Mesenchymal stem cell (in vitro differentiated cells and primary cell): ENCODE results near the gene PLEKHG4B.

Source experiments
- DNase-seq: peaks from one replicate; pipeline ENCODE4 v3.0.0-alpha.2; 2013
- H2AFZ ChIP-seq: one replicate; pipeline ENCODE4 v1.6.1; 2013; ENCODE audit warnings: low read depth, mild to moderate bottlenecking, control low read depth, inconsistent platforms, low read length, moderate library complexity
- H2AK5ac ChIP-seq: 2 replicates; pipeline ENCODE4 v1.6.1; 2013; ENCODE audit warnings: low read length, moderate library complexity, mild to moderate bottlenecking, inconsistent platforms; ENCODE audit not compliant: severe bottlenecking
- H2BK120ac ChIP-seq: one replicate; pipeline ENCODE4 v1.6.1; 2013; ENCODE audit warnings: low read depth, mild to moderate bottlenecking, inconsistent platforms, low read length, moderate library complexity
- H2BK12ac ChIP-seq, 2 experiments: one replicate each; pipeline ENCODE4 v1.6.1; 2013; ENCODE audit warnings: inconsistent platforms in 2 of 2, low read length in 2 of 2, mild to moderate bottlenecking in 2 of 2, moderate library complexity in 2 of 2, control low read depth in 1 of 2
- H2BK15ac ChIP-seq: one replicate; pipeline ENCODE4 v1.6.1; 2013; ENCODE audit warnings: mild to moderate bottlenecking, low read depth, inconsistent platforms; ENCODE audit not compliant: poor library complexity, severe bottlenecking
- H2BK5ac ChIP-seq: 2 replicates; pipeline ENCODE4 v1.6.1; 2013; ENCODE audit warnings: low read depth, mild to moderate bottlenecking, low read length, control low read depth, inconsistent platforms; ENCODE audit not compliant: poor library complexity, severe bottlenecking
- H3K14ac ChIP-seq, 2 experiments: one replicate each; pipeline ENCODE4 v1.6.1; 2013; ENCODE audit warnings: inconsistent platforms in 2 of 2, low read length in 2 of 2, control low read depth in 1 of 2, mild to moderate bottlenecking in 1 of 2, moderate library complexity in 1 of 2
- H3K18ac ChIP-seq, 2 experiments: one replicate each; pipeline ENCODE4 v1.6.1; 2013; ENCODE audit warnings: inconsistent platforms in 2 of 2, low read length in 2 of 2, control low read depth in 1 of 2, low read depth in 1 of 2, mild to moderate bottlenecking in 1 of 2
- H3K23ac ChIP-seq, 2 experiments: one replicate each; pipeline ENCODE4 v1.6.1; 2013; ENCODE audit warnings: inconsistent platforms in 2 of 2, low read length in 2 of 2, mild to moderate bottlenecking in 2 of 2, moderate library complexity in 2 of 2, control low read depth in 1 of 2
- H3K27ac ChIP-seq: 2 replicates; pipeline ENCODE4 v1.5.1; 2013; ENCODE audit warnings: mild to moderate bottlenecking, moderate library complexity, low read length, control low read depth, inconsistent platforms; ENCODE audit not compliant: poor library complexity, severe bottlenecking
- H3K27me3 ChIP-seq, 2 experiments: 2 replicates each; pipeline versions ENCODE4 v1.6.1 to v1.7.0; 2013; ENCODE audit warnings: low read length in 2 of 2, mild to moderate bottlenecking in 2 of 2, moderate library complexity in 2 of 2, control low read depth in 1 of 2, inconsistent platforms in 1 of 2; ENCODE audit not compliant: control insufficient read depth in 1 of 2, insufficient read depth in 1 of 2
- H3K36me3 ChIP-seq, 2 experiments: 2 replicates each; pipeline versions ENCODE4 v1.6.1 to v1.7.0; 2013; ENCODE audit warnings: low read length in 2 of 2, control low read depth in 1 of 2, inconsistent platforms in 1 of 2, low read depth in 1 of 2, mild to moderate bottlenecking in 1 of 2; ENCODE audit not compliant: insufficient read depth in 2 of 2, control insufficient read depth in 1 of 2
- H3K4ac ChIP-seq, 2 experiments: one replicate each; pipeline ENCODE4 v1.6.1; 2013; ENCODE audit warnings: inconsistent platforms in 2 of 2, low read length in 2 of 2, mild to moderate bottlenecking in 2 of 2, moderate library complexity in 2 of 2, control low read depth in 1 of 2, low read depth in 1 of 2
- H3K4me1 ChIP-seq: 2 replicates; pipeline ENCODE4 v1.6.1; 2013; ENCODE audit warnings: low read depth, low read length, control low read depth; ENCODE audit not compliant: control insufficient read depth, insufficient read depth
- H3K4me2 ChIP-seq: 2 replicates; pipeline ENCODE4 v1.6.1; 2013; ENCODE audit warnings: low read length, mild to moderate bottlenecking, inconsistent platforms; ENCODE audit not compliant: poor library complexity, severe bottlenecking
- H3K4me3 ChIP-seq, 2 experiments: 2 replicates each; pipeline versions ENCODE4 v1.5.1 to v1.7.0; 2013; ENCODE audit warnings: low read length in 2 of 2, mild to moderate bottlenecking in 2 of 2, control low read depth in 1 of 2, low read depth in 1 of 2; ENCODE audit not compliant: insufficient read depth in 1 of 2
- H3K79me1 ChIP-seq: replicated peaks from 2 replicates; pipeline ENCODE4 v1.6.1; 2013; ENCODE audit warnings: mild to moderate bottlenecking, control low read depth, low read length, inconsistent platforms; ENCODE audit not compliant: poor library complexity, severe bottlenecking
- H3K9ac ChIP-seq: 2 replicates; pipeline ENCODE4 v1.7.0; 2013; ENCODE audit warnings: mild to moderate bottlenecking, low read length, moderate library complexity
- H3K9me3 ChIP-seq: 2 replicates; pipeline ENCODE4 v1.7.0; 2013; ENCODE audit warnings: mild to moderate bottlenecking, low read length; ENCODE audit not compliant: control insufficient read depth
- H4K8ac ChIP-seq: one replicate; pipeline ENCODE4 v1.6.1; 2013; ENCODE audit warnings: inconsistent platforms, mild to moderate bottlenecking, low read length, moderate library complexity
- H4K91ac ChIP-seq: one replicate; pipeline ENCODE4 v1.6.1; 2013; ENCODE audit warnings: mild to moderate bottlenecking, low read length, inconsistent platforms
- WGBS: methylation state at CpG from one replicate; pipeline ENCODE4 v1.1.7; 2013; ENCODE audit warnings: mixed read lengths; 5-methylcytosine and 5-hydroxymethylcytosine counted together

The PLEKHG4B gene

DNA sequence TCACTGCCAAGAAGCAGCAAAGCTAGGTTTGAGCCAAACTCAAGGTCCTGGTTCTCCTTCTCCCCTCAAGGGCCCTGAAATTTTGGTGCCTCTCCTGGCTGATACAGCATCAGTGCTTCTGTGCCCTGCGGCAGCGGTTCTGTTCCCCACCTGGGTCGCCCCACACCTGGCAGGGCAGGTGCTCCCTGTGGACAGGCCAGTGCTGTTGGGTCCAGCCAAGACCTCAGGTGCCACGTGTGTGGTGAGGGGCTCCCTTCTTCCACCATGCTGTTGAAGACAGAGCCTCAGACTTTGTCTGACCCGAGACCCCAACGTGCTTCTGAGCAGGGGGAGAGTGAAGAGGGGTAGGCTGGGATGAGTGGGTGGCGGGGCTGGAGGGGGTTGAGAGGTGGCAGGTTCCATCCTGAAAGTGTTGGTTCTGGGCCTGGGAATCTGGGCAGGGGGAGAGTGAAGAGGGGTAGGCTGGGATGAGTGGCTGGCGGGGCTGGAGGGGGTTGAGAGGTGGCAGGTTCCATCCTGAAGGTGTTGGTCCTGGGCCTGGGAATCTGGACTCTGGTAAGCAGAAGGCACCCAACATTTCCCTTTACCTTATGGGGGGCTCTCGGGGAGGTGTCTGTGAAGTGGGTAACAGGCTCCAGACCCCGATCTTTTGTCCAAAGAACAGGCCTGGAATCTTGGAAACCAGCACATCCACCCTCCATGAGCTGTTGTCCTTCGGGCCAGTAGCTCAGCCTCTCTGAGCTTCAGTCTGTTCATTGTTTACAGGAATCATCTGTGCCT is 2.3 kb downstream of the PLEKHG4B start:
- H2BK5ac ChIP-seq: no peak overlapping the region
- no peak overlapping the region for H3K9ac ChIP-seq
- H2BK120ac ChIP-seq: no peak overlapping the region
- H3K4ac ChIP-seq: no peak overlapping the region
- no peak overlapping the region for H4K8ac ChIP-seq
- no peak for DNase-seq
- no peak overlapping the region for H2BK12ac ChIP-seq
- H3K14ac ChIP-seq: no peak overlapping the region
- H2BK15ac ChIP-seq: no peak overlapping the region
- H2AK5ac ChIP-seq: no peak overlapping the region
- peaks cover 15% of the 10 kb centered on the region for H3K4me1 ChIP-seq
- no peak overlapping the region for H3K23ac ChIP-seq
- no peak overlapping the region for H3K4me3 ChIP-seq
- no peak overlapping the region for H3K18ac ChIP-seq
- H3K36me3 ChIP-seq: no peaks in the 10 kb centered on the region
- no peak overlapping the region for H3K4me2 ChIP-seq
- no peak overlapping the region for H2AFZ ChIP-seq
- no peak overlapping the region for H3K27ac ChIP-seq
- no peaks in the 10 kb centered on the region for H3K79me1 ChIP-seq
- H3K9me3 ChIP-seq: no peaks in the 10 kb centered on the region
- WGBS: 85% methylated on average over 10 of the region's 11 CpGs
- H4K91ac ChIP-seq: no peak overlapping the region
- H3K27me3 ChIP-seq: peaks cover 77 to 81% of the 10 kb centered on the region in 2 experiments

DNA sequence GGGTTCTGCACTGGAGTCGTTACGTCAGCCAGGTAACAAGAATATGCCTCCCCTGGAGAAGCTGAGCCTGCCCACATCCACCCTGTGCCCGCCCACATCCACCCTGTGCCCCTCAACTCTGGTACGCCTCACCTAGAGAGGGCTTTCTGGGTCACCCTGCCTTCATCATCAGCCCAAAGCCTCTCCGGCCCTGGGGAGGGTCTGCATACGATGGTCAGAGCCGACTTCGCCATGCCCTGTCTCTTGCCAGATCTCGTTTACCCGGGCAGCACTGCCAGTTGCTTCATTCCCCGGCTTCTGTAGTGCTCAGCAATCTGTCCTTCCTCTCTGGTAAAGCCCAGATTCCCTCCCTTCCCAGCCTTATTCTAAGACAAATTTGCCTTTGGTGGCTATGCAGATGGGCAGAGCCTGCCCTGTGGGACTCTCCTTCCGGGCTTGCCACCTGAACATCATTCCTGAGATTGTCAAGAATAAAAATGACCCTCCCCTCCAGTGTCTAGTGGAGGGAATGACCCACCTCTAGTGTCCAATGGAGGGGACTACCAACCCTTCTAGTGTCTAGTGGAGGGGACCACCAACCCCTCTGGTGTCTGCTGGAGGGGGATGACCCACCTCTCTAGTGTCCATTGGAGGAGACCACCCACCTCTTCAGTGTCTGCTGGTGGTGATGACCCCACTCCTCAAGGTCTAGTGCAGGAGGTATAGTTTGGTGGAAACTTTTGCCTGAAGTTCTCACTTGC is 3.4 kb downstream of the PLEKHG4B start:
- WGBS: 80% methylated on average over 12 of the region's 12 CpGs
- Histone ChIP-seq H4K91ac (no peak overlapping the region), H3K4me2 (no peak overlapping the region), H3K4ac (no peak overlapping the region), H3K36me3 (no peaks in the 10 kb centered on the region), H2AK5ac (no peak overlapping the region), H3K27me3 (peaks cover 70 to 79% of the 10 kb centered on the region in 2 experiments), H3K18ac (no peak overlapping the region), H4K8ac (no peak overlapping the region), H3K14ac (no peak overlapping the region), H3K27ac (no peak overlapping the region), H2BK15ac (no peak overlapping the region), H2BK5ac (no peak overlapping the region), H3K4me3 (no peak overlapping the region), H3K23ac (no peak overlapping the region), H3K9ac (no peak overlapping the region), H2AFZ (no peak overlapping the region), H3K9me3 (no peaks in the 10 kb centered on the region), H2BK120ac (no peak overlapping the region), H3K79me1 (no peaks in the 10 kb centered on the region), H2BK12ac (no peak overlapping the region), H3K4me1 (peaks cover 15% of the 10 kb centered on the region)
- no peak for DNase-seq

DNA sequence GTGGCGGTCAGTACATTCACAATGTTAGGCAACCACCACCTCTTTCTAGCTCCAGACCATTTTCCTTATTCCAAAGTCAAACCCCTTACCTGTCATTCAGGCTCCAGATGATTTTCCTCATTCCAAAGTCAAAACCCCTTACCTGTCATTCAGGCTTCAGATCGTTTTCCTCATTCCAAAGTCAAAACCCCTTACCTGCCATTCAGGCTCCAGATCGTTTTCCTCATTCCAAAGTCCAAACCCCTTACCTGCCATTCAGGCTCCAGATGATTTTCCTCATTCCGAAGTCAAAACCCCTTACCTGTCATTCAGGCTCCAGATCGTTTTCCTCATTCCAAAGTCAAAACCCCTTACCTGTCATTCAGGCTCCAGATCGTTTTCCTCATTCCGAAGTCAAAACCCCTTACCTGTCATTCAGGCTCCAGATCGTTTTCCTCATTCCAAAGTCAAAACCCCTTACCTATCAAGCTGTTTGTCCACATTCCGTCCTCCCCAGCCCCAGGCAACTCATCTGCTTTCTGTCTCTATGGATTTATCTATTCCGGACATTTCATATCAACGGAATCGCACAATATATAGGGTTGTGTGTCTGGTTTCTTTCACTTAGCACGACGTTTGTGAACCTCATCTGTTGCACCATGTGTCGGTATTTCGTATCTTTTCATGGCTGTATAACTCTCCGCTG is 5.2 kb downstream of the PLEKHG4B start:
- Histone ChIP-seq H2BK12ac (no peak overlapping the region), H3K4ac (no peak overlapping the region), H2AK5ac (no peak overlapping the region), H3K36me3 (no peaks in the 10 kb centered on the region), H2AFZ (no peak overlapping the region), H3K27me3 (peaks cover 55 to 68% of the 10 kb centered on the region in 2 experiments), H3K23ac (no peak overlapping the region), H3K18ac (no peak overlapping the region), H3K4me3 (no peak overlapping the region), H3K79me1 (no peaks in the 10 kb centered on the region), H3K14ac (no peak overlapping the region), H3K9ac (no peak overlapping the region), H2BK15ac (no peak overlapping the region), H3K4me1 (no peaks in the 10 kb centered on the region), H4K8ac (no peak overlapping the region), H3K27ac (no peak overlapping the region), H2BK5ac (no peak overlapping the region), H4K91ac (no peak overlapping the region), H3K9me3 (no peaks in the 10 kb centered on the region), H3K4me2 (no peak overlapping the region), H2BK120ac (no peak overlapping the region)
- DNase-seq: no peak
- WGBS: 77% methylated on average over 15 of the region's 17 CpGs

DNA sequence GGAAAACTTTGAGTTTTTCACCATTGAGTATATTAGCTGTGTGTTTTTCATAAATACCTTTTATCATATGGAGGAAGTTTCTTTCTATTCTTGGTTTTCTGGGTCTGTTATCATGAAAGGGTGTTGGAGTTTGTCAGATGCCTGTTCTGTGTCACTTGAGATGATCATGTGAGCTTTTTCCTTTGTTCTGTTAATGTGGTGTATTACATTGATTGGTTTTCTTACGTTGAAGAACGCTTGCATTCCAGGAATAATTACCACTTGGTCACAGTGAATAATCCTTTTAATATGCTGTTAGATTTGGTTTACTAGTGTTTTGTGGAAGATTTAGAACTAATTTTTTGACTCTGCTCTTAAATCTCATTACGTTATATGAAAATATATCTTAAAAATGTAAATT is 7.8 kb downstream of the PLEKHG4B start:
- Histone ChIP-seq H3K4me2 (no peak overlapping the region), H2BK120ac (no peak overlapping the region), H2BK12ac (no peak overlapping the region), H3K79me1 (no peaks in the 10 kb centered on the region), H3K27ac (no peak overlapping the region), H4K91ac (no peak overlapping the region), H3K23ac (no peak overlapping the region), H3K27me3 (peaks cover 45 to 69% of the 10 kb centered on the region in 2 experiments), H3K4me1 (no peaks in the 10 kb centered on the region), H2AK5ac (no peak overlapping the region), H3K4me3 (no peak overlapping the region), H3K14ac (no peak overlapping the region), H3K36me3 (no peaks in the 10 kb centered on the region), H3K9me3 (no peaks in the 10 kb centered on the region), H2BK15ac (no peak overlapping the region), H2BK5ac (no peak overlapping the region), H3K18ac (no peak overlapping the region), H4K8ac (no peak overlapping the region), H2AFZ (no peak overlapping the region), H3K9ac (no peak overlapping the region), H3K4ac (no peak overlapping the region)
- no CpG with 5 or more reads among the region's 3 CpGs for whole genome bisulfite sequencing
- no peak for DNase-seq
